Epithelial cell of esophagus (primary cell): ENCODE results near the gene DICER1.

Experiments used
- DNase-seq: peaks from one replicate; pipeline ENCODE4 v3.0.0; 2010; ENCODE audit warnings: low read depth
- H3K4me3 ChIP-seq: 2 replicates; pipeline ENCODE4 v1.5.1; 2011; ENCODE audit warnings: mild to moderate bottlenecking, low read length, control low read depth
- TF ChIP-seq, protein P1 (sequence below): IDR thresholded peaks from 2 replicates; pipeline ENCODE4 v1.5.1; 2011; ENCODE audit warnings: low read depth, mild to moderate bottlenecking, low read length, control low read depth, inconsistent platforms; ENCODE audit not compliant: insufficient read depth; ENCODE audit errors: missing control alignments

The DICER1 gene

DNA sequence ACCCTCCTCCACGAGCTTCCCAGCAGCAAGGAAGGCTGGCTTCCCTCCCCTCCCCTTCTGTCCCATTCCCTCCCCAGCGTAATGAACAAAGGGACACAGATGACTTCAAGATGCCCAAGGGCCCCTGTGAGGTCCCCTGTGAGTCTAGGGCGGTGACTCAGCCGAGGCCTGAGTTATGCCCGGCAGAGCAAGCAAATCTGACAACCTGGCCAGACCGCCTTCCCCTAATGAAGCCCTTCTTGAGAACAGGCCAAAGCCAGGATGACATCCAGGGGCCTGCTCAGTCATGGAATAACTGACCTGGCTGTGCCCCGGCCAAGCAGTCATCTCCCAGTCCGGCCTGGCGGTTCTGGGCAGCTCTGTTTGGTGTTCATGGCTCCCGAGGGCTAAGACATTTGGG, 89.2 kb downstream of the DICER1 start:
- no peak for DNase-seq
- H3K4me3 ChIP-seq: no peak overlapping the region
- TF ChIP-seq, protein P1, sequence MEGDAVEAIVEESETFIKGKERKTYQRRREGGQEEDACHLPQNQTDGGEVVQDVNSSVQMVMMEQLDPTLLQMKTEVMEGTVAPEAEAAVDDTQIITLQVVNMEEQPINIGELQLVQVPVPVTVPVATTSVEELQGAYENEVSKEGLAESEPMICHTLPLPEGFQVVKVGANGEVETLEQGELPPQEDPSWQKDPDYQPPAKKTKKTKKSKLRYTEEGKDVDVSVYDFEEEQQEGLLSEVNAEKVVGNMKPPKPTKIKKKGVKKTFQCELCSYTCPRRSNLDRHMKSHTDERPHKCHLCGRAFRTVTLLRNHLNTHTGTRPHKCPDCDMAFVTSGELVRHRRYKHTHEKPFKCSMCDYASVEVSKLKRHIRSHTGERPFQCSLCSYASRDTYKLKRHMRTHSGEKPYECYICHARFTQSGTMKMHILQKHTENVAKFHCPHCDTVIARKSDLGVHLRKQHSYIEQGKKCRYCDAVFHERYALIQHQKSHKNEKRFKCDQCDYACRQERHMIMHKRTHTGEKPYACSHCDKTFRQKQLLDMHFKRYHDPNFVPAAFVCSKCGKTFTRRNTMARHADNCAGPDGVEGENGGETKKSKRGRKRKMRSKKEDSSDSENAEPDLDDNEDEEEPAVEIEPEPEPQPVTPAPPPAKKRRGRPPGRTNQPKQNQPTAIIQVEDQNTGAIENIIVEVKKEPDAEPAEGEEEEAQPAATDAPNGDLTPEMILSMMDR: no peak

DNA sequence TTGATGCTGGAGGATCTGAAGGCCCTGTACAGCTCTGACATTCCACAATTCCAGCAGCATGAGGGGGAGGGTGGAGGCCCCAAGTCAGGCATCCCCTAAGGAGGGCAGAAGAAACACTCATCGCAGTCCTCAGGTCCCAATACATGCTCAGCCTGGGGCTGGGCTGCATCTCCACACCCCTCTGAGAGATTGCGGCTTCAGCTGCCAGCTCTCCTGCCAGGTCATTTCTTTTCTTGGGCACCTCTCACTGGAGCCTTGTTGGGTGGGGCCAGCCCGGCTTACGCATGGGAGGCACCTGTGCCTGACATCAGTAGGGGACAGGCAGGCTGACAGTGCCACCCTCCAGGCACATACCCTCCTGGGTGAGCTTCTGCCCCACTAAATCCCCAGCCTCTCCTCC, 89.8 kb downstream of the DICER1 start:
- H3K4me3 ChIP-seq: no peak overlapping the region
- no peak for DNase-seq
- TF ChIP-seq, protein P1: no peak

DNA sequence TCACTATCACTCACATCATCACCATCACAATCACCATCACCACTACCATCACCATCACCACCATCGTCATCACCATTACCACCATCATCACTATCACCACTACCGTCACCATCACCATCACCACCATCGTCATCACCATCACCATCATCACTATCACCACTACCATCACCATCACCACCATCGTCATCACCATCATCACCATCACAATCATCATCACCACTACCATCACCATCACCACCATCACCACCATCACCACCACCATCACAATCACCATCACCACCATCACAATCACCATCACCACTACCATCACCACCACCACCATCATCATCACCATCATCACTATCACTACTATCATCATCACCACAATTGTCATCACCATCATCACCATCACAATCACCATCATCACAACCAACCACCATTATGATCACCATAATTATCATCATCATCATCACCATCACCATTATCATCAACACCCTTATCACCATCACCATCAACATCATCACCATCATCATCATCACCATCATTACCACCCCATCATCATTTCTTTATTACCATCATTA, 90.8 kb downstream of the DICER1 start:
- TF ChIP-seq, protein P1: no peak
- DNase-seq: no peak
- no peak overlapping the region for H3K4me3 ChIP-seq

DNA sequence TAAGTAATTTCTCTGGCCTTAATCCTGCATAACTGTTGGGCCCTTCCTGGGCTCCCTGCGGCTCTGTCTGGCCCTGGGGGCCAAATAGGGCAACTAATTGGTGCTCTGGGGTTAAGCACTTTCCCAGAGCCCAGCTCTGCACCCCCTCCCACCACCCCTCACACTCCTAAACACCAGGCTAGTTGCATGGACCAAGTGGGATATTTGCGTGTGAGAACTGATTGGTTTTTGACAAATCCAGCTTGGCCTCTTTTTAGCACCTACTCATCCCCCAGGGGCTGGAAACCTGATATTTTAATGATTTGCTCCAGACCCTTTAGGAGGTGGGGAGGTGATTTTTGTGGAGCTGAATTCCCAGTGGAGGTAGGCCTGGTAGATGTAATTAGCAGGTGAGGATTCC, 91.9 kb downstream of the DICER1 start:
- H3K4me3 ChIP-seq: no peak overlapping the region
- no peak for DNase-seq
- TF ChIP-seq, protein P1: no peak

DNA sequence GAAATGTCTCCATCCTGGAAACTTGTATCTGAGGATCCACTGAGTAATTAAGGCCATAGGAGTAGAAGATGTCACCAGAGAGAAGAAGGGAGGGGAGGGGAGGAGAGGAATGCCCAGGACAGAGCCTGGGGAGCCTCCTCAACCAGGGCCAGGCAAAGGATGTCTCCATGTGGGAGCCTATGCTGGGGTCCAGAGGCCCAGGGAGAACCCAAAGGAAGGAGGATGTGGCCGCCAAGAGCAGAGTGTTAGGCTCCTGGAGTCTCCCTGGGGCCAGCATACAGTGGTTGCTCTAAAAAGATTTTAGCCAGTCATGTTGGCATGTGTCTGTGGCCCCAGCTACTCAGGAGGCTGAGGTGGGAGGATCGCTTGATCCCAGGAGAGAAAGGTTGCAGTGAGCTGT, 92.6 kb downstream of the DICER1 start:
- TF ChIP-seq, protein P1: no peak
- no peak for DNase-seq
- no peak overlapping the region for H3K4me3 ChIP-seq

DNA sequence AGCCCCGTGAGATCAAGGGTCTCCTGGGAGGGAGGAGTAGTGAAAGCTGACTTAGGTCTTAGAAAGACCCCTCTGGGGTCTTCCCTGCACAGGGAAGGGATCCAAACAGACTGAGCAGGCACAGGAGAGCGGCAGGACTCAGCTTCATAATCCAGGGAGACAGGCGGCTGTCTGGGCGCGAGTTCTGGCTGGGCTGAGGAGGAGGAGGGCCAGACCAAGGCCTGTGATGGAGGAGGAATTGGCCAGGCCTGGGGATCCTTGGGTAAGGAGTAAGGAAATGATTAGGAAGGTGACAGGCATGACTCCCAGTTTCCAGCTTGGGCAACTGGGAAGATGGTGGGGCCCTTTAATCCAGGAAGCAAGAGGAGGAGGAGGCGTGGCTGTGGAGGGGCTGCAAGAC, 93.1 kb downstream of the DICER1 start:
- TF ChIP-seq, protein P1: no peak
- no peak overlapping the region for H3K4me3 ChIP-seq
- DNase-seq: no peak

DNA sequence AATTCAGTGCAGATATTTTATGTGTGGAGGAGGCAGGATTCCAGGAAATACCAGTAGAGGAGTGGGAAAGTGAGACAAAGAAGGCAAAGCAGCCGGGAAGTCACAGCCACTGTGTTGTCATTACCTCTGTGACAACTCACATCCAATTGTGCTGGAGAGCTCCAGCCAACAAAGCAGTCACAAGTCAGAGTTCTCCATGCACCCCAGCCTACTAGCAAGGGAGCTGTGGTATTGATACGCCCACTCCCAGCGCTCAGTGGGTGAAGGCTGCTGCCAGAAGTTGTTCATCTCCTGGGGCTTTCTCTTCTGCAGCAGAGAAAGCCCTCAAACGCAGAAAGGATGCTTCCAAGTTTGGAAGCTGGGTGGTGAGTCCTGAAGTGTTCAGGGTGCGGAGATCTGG, 93.9 kb downstream of the DICER1 start:
- TF ChIP-seq, protein P1: no peak
- no peak for DNase-seq

More for the DNA sequence above, 93.9 kb downstream of the DICER1 start:
- H3K4me3 ChIP-seq: no peak overlapping the region
